RCC 7860 (cell line): ENCODE results near the gene NKAIN2.

Experiments used
- DNase-seq: peaks from one replicate; pipeline ENCODE4 v3.0.0-alpha.2; 2015; ENCODE audit warnings: low spot score
- FAIRE-seq: peaks from 2 replicates; lab custom pipeline; 2012; peaks lifted over from hg19 to GRCh38; lab: Jason Lieb, UNC

NKAIN2 gene

GRCh38 chr6:124073820-124074587, 270.3 kb downstream of the NKAIN2 start:
- DNase-seq (no peak), FAIRE-seq (no peak)

GRCh38 chr6:124074606-124075005, 270.9 kb downstream of the NKAIN2 start:
- FAIRE-seq = no peak
- no peak for DNase-seq

- DNase-seq (no peak), FAIRE-seq (no peak)
Observed at GRCh38 chr6:124076336-124077048, 272.8 kb downstream of the NKAIN2 start.

- no peak for FAIRE-seq
Observed at GRCh38 chr6:124078169-124078568, 274.5 kb downstream of the NKAIN2 start.

GRCh38 chr6:124080483-124080882, 276.8 kb downstream of the NKAIN2 start:
- DNase-seq (no peak), FAIRE-seq (no peak)

More at GRCh38 chr6:124078169-124078568, 274.5 kb downstream of the NKAIN2 start:
- no peak for DNase-seq

GRCh38 chr6:124090491-124090890, 286.8 kb downstream of the NKAIN2 start:
- no peak for FAIRE-seq
- no peak for DNase-seq

GRCh38 chr6:124099520-124099919, 295.9 kb downstream of the NKAIN2 start:
- DNase-seq (no peak), FAIRE-seq (no peak)

- DNase-seq (no peak), FAIRE-seq (no peak)
Observed at GRCh38 chr6:124110514-124110913, 306.8 kb downstream of the NKAIN2 start.

GRCh38 chr6:124119596-124119995, 315.9 kb downstream of the NKAIN2 start:
- FAIRE-seq (no peak), DNase-seq (no peak)

GRCh38 chr6:124123617-124124209, 320.0 kb downstream of the NKAIN2 start:
- FAIRE-seq = no peak
- DNase-seq = no peak

GRCh38 chr6:124131259-124131658, 327.6 kb downstream of the NKAIN2 start:
- DNase-seq = no peak
- FAIRE-seq = no peak

GRCh38 chr6:124131779-124132178, 328.1 kb downstream of the NKAIN2 start:
- FAIRE-seq = no peak
- DNase-seq = no peak

GRCh38 chr6:124132256-124132655, 328.6 kb downstream of the NKAIN2 start:
- DNase-seq = no peak
- FAIRE-seq = no peak

GRCh38 chr6:124142852-124143251, 339.2 kb downstream of the NKAIN2 start:
- FAIRE-seq (no peak), DNase-seq (no peak)

- FAIRE-seq (no peak), DNase-seq (no peak)
Observed at GRCh38 chr6:124143435-124143834, 339.8 kb downstream of the NKAIN2 start.

- FAIRE-seq = no peak
- DNase-seq = no peak
Observed at GRCh38 chr6:124147621-124148020, 344.0 kb downstream of the NKAIN2 start.

GRCh38 chr6:124148236-124148957, 344.7 kb downstream of the NKAIN2 start:
- FAIRE-seq (no peak), DNase-seq (no peak)

- DNase-seq (no peak), FAIRE-seq (no peak)
Observed at GRCh38 chr6:124149646-124150045, 346.0 kb downstream of the NKAIN2 start.

- DNase-seq = no peak
- no peak for FAIRE-seq
Observed at GRCh38 chr6:124158024-124158423, 354.4 kb downstream of the NKAIN2 start.

- DNase-seq (no peak), FAIRE-seq (no peak)
Observed at GRCh38 chr6:124163676-124164075, 360.0 kb downstream of the NKAIN2 start.

GRCh38 chr6:124164343-124164742, 360.7 kb downstream of the NKAIN2 start:
- FAIRE-seq = no peak
- no peak for DNase-seq
